ENCODE data around the gene TBX2.

- TF ChIP-seq EP300 (IDR thresholded peaks at IDR 0.05) (no peak), POLR2AphosphoS5 (IDR thresholded peaks at IDR 0.05) (no peak), POLR2A (IDR thresholded peaks at IDR 0.05) (no peak)
Observed at GRCh38 chr17:61380836-61381525, 18.7 kb upstream of the TBX2 start.

Measured in sigmoid colon (tissue), 4 donors.